HCT116 (cell line): ENCODE measurements around the gene CEP70. TPM values are rescaled to one million over a fixed set of nuclear protein-coding genes. Genes with fewer than 3 reads are reported as not detected.

Experiments used
- ATAC-seq: fragments of 200-7000 bp; cut with Tn5 transposase; 2 replicates; pipeline ENCODE4 v1.9.1; 2020; ENCODE audit warnings: mild to moderate bottlenecking, moderate library complexity
- BruUV-seq: library from RNA; stranded (reverse); fragments of 400-500 nt; replicated peaks from 2 replicates; lab custom pipeline; 2021; lab: Mats Ljungman, UMichigan
- CTCF ChIA-PET: fragments of 300-600 bp; sonication (Branson Sonifier 250); formaldehyde crosslinking; loops from one replicate; lab custom pipeline; 2021; ENCODE audit warnings: antibody characterized with exemption; lab: Charles Lee
- POLR2A ChIA-PET: fragments of 300-600, 350-600 bp; sonication (Branson Sonifier 250); formaldehyde crosslinking; loops from one replicate; lab custom pipeline; 2021; ENCODE audit warnings: antibody characterized with exemption; lab: Charles Lee
- RAD21 ChIA-PET, 2 experiments: fragments of 300-600 bp; sonication (Branson Sonifier 250); formaldehyde crosslinking; loops; one replicate each; lab custom pipeline; 2023; ENCODE audit warnings: low total read pairs in 2 of 2; ENCODE audit not compliant: uncharacterized antibody in 2 of 2, unreplicated experiment in 2 of 2, low non-redundant PET in 1 of 2; lab: Charles Lee
- DNase-seq: peaks from one replicate; pipeline ENCODE4 v3.0.0-alpha.2; 2010; ENCODE audit warnings: low read depth, low spot score
- H2AFZ ChIP-seq: fragments of 200-600 bp; shearing (Covaris generic), sonication (generic); 2 replicates; pipeline ENCODE4 v1.6.1; 2017; ENCODE audit warnings: low read depth, mixed run types, mixed read lengths, antibody characterized with exemption, low read length; ENCODE audit not compliant: poor library complexity, severe bottlenecking
- H3K27ac ChIP-seq: 2 replicates; pipeline ENCODE4 v1.5.1; 2012; ENCODE audit warnings: low read depth, low read length
- H3K27me3 ChIP-seq: fragments of 200-600 bp; sonication (generic); 2 replicates; pipeline ENCODE4 v1.6.1; 2016; ENCODE audit warnings: mixed run types, low read length, mixed read lengths; ENCODE audit not compliant: insufficient read depth
- H3K36me3 ChIP-seq, 2 experiments: fragments of 200-500 bp in 1 of 2; fragments of 200-600 bp in 1 of 2; sonication (Bioruptor generic) in 1 of 2; sonication (generic) in 1 of 2; 2 replicates each; pipeline versions ENCODE4 v1.5.1 to v1.6.1; 2014 to 2016; ENCODE audit warnings: low read length in 2 of 2, inconsistent platforms in 1 of 2, mixed read lengths in 1 of 2, mixed run types in 1 of 2; ENCODE audit not compliant: insufficient read depth in 2 of 2, control insufficient read depth in 1 of 2
- H3K4me1 ChIP-seq, 2 experiments: fragments of 200-600 bp in 1 of 2; sonication (generic) in 1 of 2; 2 replicates each; pipeline versions ENCODE4 v1.5.1 to v1.6.1; 2012 to 2017; ENCODE audit warnings: low read length in 2 of 2, inconsistent platforms in 1 of 2, mild to moderate bottlenecking in 1 of 2, mixed read lengths in 1 of 2, mixed run types in 1 of 2, moderate library complexity in 1 of 2; ENCODE audit not compliant: insufficient read depth in 2 of 2, control insufficient read depth in 1 of 2
- H3K4me2 ChIP-seq: fragments of 200-600 bp; sonication (generic); 2 replicates; pipeline ENCODE4 v1.6.1; 2017; ENCODE audit warnings: mixed run types, low read length, mixed read lengths
- H3K4me3 ChIP-seq, 2 experiments: fragments of 200-600 bp in 1 of 2; sonication (generic) in 1 of 2; replicated peaks in 1 of 2; 2 replicates each; pipeline ENCODE4 v1.5.1; 2011 to 2016; ENCODE audit warnings: low read length in 2 of 2, control low read depth in 1 of 2, low read depth in 1 of 2, mild to moderate bottlenecking in 1 of 2, mixed read lengths in 1 of 2, mixed run types in 1 of 2
- H3K79me2 ChIP-seq: fragments of 200-600 bp; sonication (generic); 2 replicates; pipeline ENCODE4 v1.6.1; 2017; ENCODE audit warnings: mild to moderate bottlenecking, mixed run types, low read length, moderate library complexity, mixed read lengths; ENCODE audit not compliant: insufficient read depth
- H3K9ac ChIP-seq: fragments of 200-600 bp; sonication (generic); 2 replicates; pipeline ENCODE4 v1.6.1; 2016; ENCODE audit warnings: low read length, mixed read lengths
- H3K9me2 ChIP-seq: fragments of 200-600 bp; sonication (generic), shearing (Covaris generic); 2 replicates; pipeline ENCODE4 v1.6.1; 2017; ENCODE audit warnings: mixed run types, mild to moderate bottlenecking, moderate library complexity; ENCODE audit not compliant: insufficient read depth
- H3K9me3 ChIP-seq, 2 experiments: fragments of 200-500 bp in 1 of 2; fragments of 200-600 bp in 1 of 2; sonication (Bioruptor generic) in 1 of 2; sonication (generic) in 1 of 2; 2 replicates each; pipeline ENCODE4 v1.6.1; 2014 to 2017; ENCODE audit warnings: low read length in 2 of 2, mixed read lengths in 2 of 2, inconsistent platforms in 1 of 2, low read depth in 1 of 2, mild to moderate bottlenecking in 1 of 2, mixed run types in 1 of 2, moderate library complexity in 1 of 2; ENCODE audit not compliant: control insufficient read depth in 1 of 2, insufficient read depth in 1 of 2
- H4K20me1 ChIP-seq: fragments of 200-600 bp; sonication (generic), shearing (Covaris generic); 2 replicates; pipeline ENCODE4 v1.6.1; 2017; ENCODE audit warnings: mixed run types, mild to moderate bottlenecking, moderate library complexity; ENCODE audit not compliant: insufficient read depth
- EGR1 ChIP-seq: IDR thresholded peaks from 2 replicates; pipeline ENCODE4 v1.6.1; 2012; ENCODE audit warnings: low read depth
- EZH2 ChIP-seq: fragments of 200-600 bp; sonication (generic); IDR thresholded peaks from 2 replicates; pipeline ENCODE4 v1.6.1; 2017; ENCODE audit warnings: antibody characterized with exemption, mixed run types
- EZH2phosphoT487 ChIP-seq: fragments of 200-600 bp; IDR thresholded peaks from 2 replicates; pipeline ENCODE4 v1.6.1; 2018; ENCODE audit warnings: antibody characterized with exemption, borderline replicate concordance
- FOSL1 ChIP-seq: IDR thresholded peaks from 2 replicates; pipeline ENCODE4 v1.6.1; 2012; ENCODE audit warnings: low read depth
- JUND ChIP-seq: IDR thresholded peaks from 2 replicates; pipeline ENCODE4 v1.6.1; 2012
- POLR2A ChIP-seq: IDR thresholded peaks from 2 replicates; pipeline ENCODE4 v1.7.0; 2011; ENCODE audit warnings: borderline replicate concordance; ENCODE audit not compliant: insufficient read depth, insufficient read length; ENCODE audit errors: extremely low read depth
- POLR2AphosphoS5 ChIP-seq: IDR thresholded peaks from 2 replicates; pipeline ENCODE4 v1.6.1; 2011; ENCODE audit warnings: mild to moderate bottlenecking, low read depth, low read length, moderate library complexity
- SIN3A ChIP-seq: IDR thresholded peaks from 2 replicates; pipeline ENCODE4 v1.6.1; 2012; ENCODE audit warnings: low read depth
- SP1 ChIP-seq: IDR thresholded peaks from 2 replicates; pipeline ENCODE4 v1.6.1; 2012; ENCODE audit warnings: low read depth
- TCF7L2 ChIP-seq: IDR thresholded peaks from 2 replicates; pipeline ENCODE4 v1.7.0; 2011; ENCODE audit warnings: borderline replicate concordance, inconsistent platforms; ENCODE audit not compliant: insufficient read depth, insufficient read length; ENCODE audit errors: extremely low read depth
- ZFX ChIP-seq: fragments of 450-650 bp; IDR thresholded peaks from 2 replicates; pipeline ENCODE4 v1.6.1; 2017
- ZNF274 ChIP-seq: fragments of 200-500 bp; sonication (Bioruptor generic); IDR thresholded peaks from 2 replicates; pipeline ENCODE4 v1.6.1; 2014; ENCODE audit warnings: mild to moderate bottlenecking, low read depth, low read length, inconsistent platforms
- intact Hi-C: fragments of 100-400 bp; cut with micrococcal nuclease; formaldehyde crosslinking; loops from 2 replicates; pipeline ENCODE4 v1.10.0; 2022
- total RNA-seq: library from RNA; stranded (reverse); gene quantifications from one replicate; pipeline ENCODE4 v1.2.1, GENCODE V29; 2021; ENCODE audit not compliant: unreplicated experiment
- TF ChIP-seq, protein P1 (sequence below): IDR thresholded peaks from 2 replicates; pipeline ENCODE4 v1.6.1; 2012
- TF ChIP-seq, protein P2 (sequence below): IDR thresholded peaks from 2 replicates; pipeline ENCODE4 v1.6.1; 2012; ENCODE audit warnings: low read depth

The CEP70 gene
- total RNA-seq, 1 experiment from 2014 or later, result 38.7 TPM

DNA sequence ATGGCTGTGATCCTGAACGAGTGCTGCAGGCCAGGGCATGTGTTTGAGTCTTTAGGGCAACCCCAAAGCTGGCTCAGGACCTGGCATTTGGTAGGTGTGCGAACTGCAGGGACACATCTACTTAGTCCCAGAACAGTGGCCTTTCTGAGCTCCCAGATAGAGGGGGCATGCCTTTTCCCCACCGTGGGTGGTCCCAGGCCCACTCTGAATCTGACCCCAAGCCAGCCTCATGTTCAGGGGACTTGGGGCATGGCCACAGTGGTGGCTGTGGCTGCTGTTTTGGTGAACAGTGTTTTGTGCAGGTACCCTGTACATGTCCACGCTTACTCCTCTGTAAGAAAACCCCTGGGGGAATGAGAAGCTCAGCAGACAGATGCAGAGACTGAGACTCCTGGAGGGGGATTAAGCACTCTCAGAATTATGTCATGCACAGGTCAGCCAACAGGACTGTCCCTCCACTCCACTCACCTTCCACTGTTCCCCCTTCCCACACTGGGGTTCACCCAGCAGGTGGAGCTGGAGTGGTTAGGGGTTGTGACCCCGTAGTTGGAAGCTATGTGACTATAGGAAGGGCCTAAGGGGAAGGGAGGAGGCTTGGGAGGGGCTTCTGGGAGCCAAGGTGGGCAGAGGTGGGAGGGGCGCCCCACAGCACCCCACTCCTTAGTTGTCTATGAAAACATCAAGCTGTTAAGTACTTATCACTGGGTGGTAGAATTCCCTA is 143.2 kb downstream of the CEP70 start:
- Histone ChIP-seq H3K4me1 (peaks cover 0 to under 1% of the 10 kb centered on the region in 2 experiments; a peak in 1 of 4 replicates), H3K27me3 (no peaks in the 10 kb centered on the region), H3K4me2 (no peak overlapping the region), H3K9ac (no peak overlapping the region), H3K9me3 (no peaks in the 10 kb centered on the region), H2AFZ (no peak overlapping the region), H3K27ac (no peak overlapping the region), H3K9me2 (no peaks in the 10 kb centered on the region), H3K4me3 (no peak overlapping the region), H3K79me2 (no peaks in the 10 kb centered on the region), H4K20me1 (no peaks in the 10 kb centered on the region), H3K36me3 (no peaks in the 10 kb centered on the region)
- TF ChIP-seq TCF7L2, result no peak
- TF ChIP-seq SP1, result no peak
- no peak for TF ChIP-seq POLR2AphosphoS5
- TF ChIP-seq EZH2, result no peak
- TF ChIP-seq, protein P1, sequence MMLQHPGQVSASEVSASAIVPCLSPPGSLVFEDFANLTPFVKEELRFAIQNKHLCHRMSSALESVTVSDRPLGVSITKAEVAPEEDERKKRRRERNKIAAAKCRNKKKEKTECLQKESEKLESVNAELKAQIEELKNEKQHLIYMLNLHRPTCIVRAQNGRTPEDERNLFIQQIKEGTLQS, result no peak
- no peak for TF ChIP-seq SIN3A
- CTCF ChIA-PET, result no interaction called here
- POLR2A ChIA-PET, result no interaction called here
- no peak for ATAC-seq
- DNase-seq, result no peak
- intact Hi-C loops, result no loop called here
- no TSS peak for BruUV-seq
- RAD21 ChIA-PET, result no interaction called here

DNA sequence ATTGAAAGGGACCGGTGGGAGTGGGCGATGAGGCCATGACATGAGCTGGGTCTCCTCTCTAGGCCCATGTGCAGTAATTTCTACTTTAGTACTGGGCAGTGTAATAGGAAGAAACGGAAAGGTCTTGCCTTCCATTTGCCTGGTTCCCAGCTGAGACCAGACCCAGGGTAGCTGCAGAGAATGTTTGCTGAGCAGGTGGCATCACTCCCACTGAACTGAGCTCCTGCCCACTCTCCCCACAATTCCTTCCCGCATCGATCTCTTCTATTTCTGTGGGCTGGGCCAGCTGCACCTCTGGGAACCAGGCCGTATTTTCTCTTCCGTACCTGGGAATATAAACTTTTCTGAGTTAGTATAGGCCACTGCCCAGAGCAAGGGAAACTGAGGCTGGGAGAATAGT is 143.9 kb downstream of the CEP70 start:
- Histone ChIP-seq H3K4me3 (no peak overlapping the region), H3K36me3 (no peaks in the 10 kb centered on the region), H3K4me2 (no peak overlapping the region), H3K4me1 (no peaks in the 10 kb centered on the region), H3K9me2 (no peaks in the 10 kb centered on the region), H3K27me3 (no peaks in the 10 kb centered on the region), H3K27ac (no peak overlapping the region), H3K79me2 (no peaks in the 10 kb centered on the region), H3K9ac (no peak overlapping the region), H4K20me1 (no peaks in the 10 kb centered on the region), H2AFZ (no peak overlapping the region), H3K9me3 (no peaks in the 10 kb centered on the region)
- ChIA-PET POLR2A (no interaction called here), CTCF (no interaction called here), RAD21 (no interaction called here)
- DNase-seq, result no peak
- intact Hi-C loops, result no loop called here
- no TSS peak for BruUV-seq
- no peak for ATAC-seq
- TF ChIP-seq EZH2phosphoT487, result no peak
- TF ChIP-seq TCF7L2, result no peak
- no peak for TF ChIP-seq ZNF274
- no peak for TF ChIP-seq SIN3A
- TF ChIP-seq EZH2, result no peak
- TF ChIP-seq, protein P2, sequence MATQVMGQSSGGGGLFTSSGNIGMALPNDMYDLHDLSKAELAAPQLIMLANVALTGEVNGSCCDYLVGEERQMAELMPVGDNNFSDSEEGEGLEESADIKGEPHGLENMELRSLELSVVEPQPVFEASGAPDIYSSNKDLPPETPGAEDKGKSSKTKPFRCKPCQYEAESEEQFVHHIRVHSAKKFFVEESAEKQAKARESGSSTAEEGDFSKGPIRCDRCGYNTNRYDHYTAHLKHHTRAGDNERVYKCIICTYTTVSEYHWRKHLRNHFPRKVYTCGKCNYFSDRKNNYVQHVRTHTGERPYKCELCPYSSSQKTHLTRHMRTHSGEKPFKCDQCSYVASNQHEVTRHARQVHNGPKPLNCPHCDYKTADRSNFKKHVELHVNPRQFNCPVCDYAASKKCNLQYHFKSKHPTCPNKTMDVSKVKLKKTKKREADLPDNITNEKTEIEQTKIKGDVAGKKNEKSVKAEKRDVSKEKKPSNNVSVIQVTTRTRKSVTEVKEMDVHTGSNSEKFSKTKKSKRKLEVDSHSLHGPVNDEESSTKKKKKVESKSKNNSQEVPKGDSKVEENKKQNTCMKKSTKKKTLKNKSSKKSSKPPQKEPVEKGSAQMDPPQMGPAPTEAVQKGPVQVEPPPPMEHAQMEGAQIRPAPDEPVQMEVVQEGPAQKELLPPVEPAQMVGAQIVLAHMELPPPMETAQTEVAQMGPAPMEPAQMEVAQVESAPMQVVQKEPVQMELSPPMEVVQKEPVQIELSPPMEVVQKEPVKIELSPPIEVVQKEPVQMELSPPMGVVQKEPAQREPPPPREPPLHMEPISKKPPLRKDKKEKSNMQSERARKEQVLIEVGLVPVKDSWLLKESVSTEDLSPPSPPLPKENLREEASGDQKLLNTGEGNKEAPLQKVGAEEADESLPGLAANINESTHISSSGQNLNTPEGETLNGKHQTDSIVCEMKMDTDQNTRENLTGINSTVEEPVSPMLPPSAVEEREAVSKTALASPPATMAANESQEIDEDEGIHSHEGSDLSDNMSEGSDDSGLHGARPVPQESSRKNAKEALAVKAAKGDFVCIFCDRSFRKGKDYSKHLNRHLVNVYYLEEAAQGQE, result no peak
- no peak for TF ChIP-seq ZFX
- no peak for TF ChIP-seq FOSL1
- no peak for TF ChIP-seq POLR2AphosphoS5
- TF ChIP-seq JUND, result no peak
- TF ChIP-seq, protein P1, result no peak
- TF ChIP-seq SP1, result no peak
- TF ChIP-seq EGR1, result no peak
- TF ChIP-seq POLR2A, result no peak
